DOHH2 (cell line): ENCODE measurements around the gene LOXL4.

Experiments used
- H3F3A ChIP-seq: fragments of 200-600 bp; sonication (generic), shearing (Covaris generic); 2 replicates; pipeline ENCODE4 v1.6.0; 2016; ENCODE audit warnings: antibody characterized with exemption, mild to moderate bottlenecking; ENCODE audit not compliant: control insufficient read depth, insufficient read depth
- H3K27ac ChIP-seq: fragments of 200-600 bp; sonication (generic); 2 replicates; pipeline ENCODE4 v1.5.1; 2014; ENCODE audit warnings: low read depth, mild to moderate bottlenecking, low read length, moderate library complexity
- H3K27me3 ChIP-seq: fragments of 200-600 bp; sonication (generic); 2 replicates; pipeline ENCODE4 v1.6.1; 2014; ENCODE audit warnings: mild to moderate bottlenecking, low read length, mixed read lengths; ENCODE audit not compliant: control insufficient read depth
- H3K36me3 ChIP-seq: fragments of 200-600 bp; sonication (generic); 2 replicates; pipeline ENCODE4 v1.6.1; 2014; ENCODE audit warnings: mild to moderate bottlenecking, low read length, moderate library complexity, mixed read lengths; ENCODE audit not compliant: control insufficient read depth
- H3K4me1 ChIP-seq: fragments of 200-600 bp; sonication (generic); 2 replicates; pipeline ENCODE4 v1.6.1; 2014; ENCODE audit warnings: mild to moderate bottlenecking, low read length, mixed read lengths; ENCODE audit not compliant: control insufficient read depth
- H3K4me2 ChIP-seq: fragments of 200-600 bp; sonication (generic); 2 replicates; pipeline ENCODE4 v1.6.0; 2014; ENCODE audit warnings: mild to moderate bottlenecking, low read length, moderate library complexity
- H3K4me3 ChIP-seq: fragments of 200-600 bp; sonication (generic); 2 replicates; pipeline ENCODE4 v1.5.1; 2014; ENCODE audit warnings: mild to moderate bottlenecking, low read length, mixed read lengths
- H3K79me2 ChIP-seq: fragments of 200-600 bp; sonication (generic); 2 replicates; pipeline ENCODE4 v1.6.1; 2014; ENCODE audit warnings: mild to moderate bottlenecking, low read length, mixed read lengths; ENCODE audit not compliant: control insufficient read depth
- H3K9me2 ChIP-seq: fragments of 200-600 bp; sonication (generic); replicated peaks from 2 replicates; pipeline ENCODE4 v1.6.1; 2014; ENCODE audit warnings: mild to moderate bottlenecking, low read length, mixed read lengths; ENCODE audit not compliant: control insufficient read depth
- H3K9me3 ChIP-seq: fragments of 200-600 bp; sonication (generic); 2 replicates; pipeline ENCODE4 v1.6.1; 2014; ENCODE audit warnings: antibody characterized with exemption, low read length, mixed read lengths; ENCODE audit not compliant: control insufficient read depth, insufficient read depth
- H4K20me1 ChIP-seq: fragments of 200-600 bp; sonication (generic); 2 replicates; pipeline ENCODE4 v1.6.0; 2014; ENCODE audit warnings: low read depth, mild to moderate bottlenecking, antibody characterized with exemption, low read length, moderate library complexity; ENCODE audit not compliant: control insufficient read depth, insufficient read depth
- EZH2phosphoT487 ChIP-seq: fragments of 200-600 bp; sonication (generic); IDR thresholded peaks from 2 replicates; pipeline ENCODE4 v1.6.1; 2017; ENCODE audit warnings: borderline replicate concordance, mild to moderate bottlenecking, antibody characterized with exemption, low read length, moderate library complexity, mixed read lengths
- TF ChIP-seq, protein P1 (sequence below): fragments of 200-600 bp; sonication (generic); IDR thresholded peaks from one replicate; pipeline ENCODE4 v1.5.1; 2014; ENCODE audit warnings: antibody characterized with exemption, mild to moderate bottlenecking, low read depth, low read length; ENCODE audit not compliant: poor library complexity, severe bottlenecking

LOXL4 gene

GRCh38 chr10:98201760-98202159 is 66.2 kb downstream of the LOXL4 start:
- Histone ChIP-seq H3K79me2 (peaks cover 72% of the 10 kb centered on the region), H3K9me2 (no peaks in the 10 kb centered on the region), H3K4me1 (0 out of 2 replicates have a peak, but pooled peaks cover 8% of the 10 kb centered on the region), H3K4me3 (no peak overlapping the region), H3K9me3 (no peaks in the 10 kb centered on the region), H4K20me1 (peaks cover 4% of the 10 kb centered on the region; the same call in 1 of the 2 replicates), H3K36me3 (peaks cover 31% of the 10 kb centered on the region), H3F3A (peaks cover 5% of the 10 kb centered on the region), H3K27me3 (no peaks in the 10 kb centered on the region), H3K4me2 (no peak overlapping the region), H3K27ac (no peak overlapping the region)
- TF ChIP-seq, protein P1, sequence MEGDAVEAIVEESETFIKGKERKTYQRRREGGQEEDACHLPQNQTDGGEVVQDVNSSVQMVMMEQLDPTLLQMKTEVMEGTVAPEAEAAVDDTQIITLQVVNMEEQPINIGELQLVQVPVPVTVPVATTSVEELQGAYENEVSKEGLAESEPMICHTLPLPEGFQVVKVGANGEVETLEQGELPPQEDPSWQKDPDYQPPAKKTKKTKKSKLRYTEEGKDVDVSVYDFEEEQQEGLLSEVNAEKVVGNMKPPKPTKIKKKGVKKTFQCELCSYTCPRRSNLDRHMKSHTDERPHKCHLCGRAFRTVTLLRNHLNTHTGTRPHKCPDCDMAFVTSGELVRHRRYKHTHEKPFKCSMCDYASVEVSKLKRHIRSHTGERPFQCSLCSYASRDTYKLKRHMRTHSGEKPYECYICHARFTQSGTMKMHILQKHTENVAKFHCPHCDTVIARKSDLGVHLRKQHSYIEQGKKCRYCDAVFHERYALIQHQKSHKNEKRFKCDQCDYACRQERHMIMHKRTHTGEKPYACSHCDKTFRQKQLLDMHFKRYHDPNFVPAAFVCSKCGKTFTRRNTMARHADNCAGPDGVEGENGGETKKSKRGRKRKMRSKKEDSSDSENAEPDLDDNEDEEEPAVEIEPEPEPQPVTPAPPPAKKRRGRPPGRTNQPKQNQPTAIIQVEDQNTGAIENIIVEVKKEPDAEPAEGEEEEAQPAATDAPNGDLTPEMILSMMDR: no peak
- no peak for TF ChIP-seq EZH2phosphoT487
